Kidney epithelial cell (primary cell): ENCODE data around the gene FAM204A. TPM values are rescaled to one million over a fixed set of nuclear protein-coding genes. Genes with fewer than 3 reads are reported as not detected.

Experiments used
- DNase-seq: peaks from one replicate; pipeline ENCODE4 v3.0.0-alpha.2; 2010; ENCODE audit warnings: low read depth
- H3K27me3 ChIP-seq: 2 replicates; pipeline ENCODE4 v1.6.0; 2011; ENCODE audit warnings: low read length; ENCODE audit not compliant: control insufficient read depth, insufficient read depth
- H3K36me3 ChIP-seq: 2 replicates; pipeline ENCODE4 v1.5.1; 2011; ENCODE audit warnings: low read length; ENCODE audit not compliant: control insufficient read depth, insufficient read depth
- H3K4me3 ChIP-seq: 2 replicates; pipeline ENCODE4 v1.5.1; 2011; ENCODE audit warnings: low read depth, mild to moderate bottlenecking, control low read depth, low read length
- total RNA-seq: library from RNA; depleted of rRNA; stranded (reverse); fragments of >200 nt; gene quantifications from 2 replicates; pipeline ENCODE4 v1.2.3, GENCODE V29; 2015
- TF ChIP-seq, protein P1 (sequence below): IDR thresholded peaks from 2 replicates; pipeline ENCODE4 v1.5.1; 2011; ENCODE audit warnings: mild to moderate bottlenecking, moderate library complexity, low read length, control low read depth, inconsistent platforms; ENCODE audit not compliant: insufficient read depth, poor library complexity, severe bottlenecking

FAM204A gene
- total RNA-seq, 1 donor from 2014 or later, result 77.2 TPM

DNA sequence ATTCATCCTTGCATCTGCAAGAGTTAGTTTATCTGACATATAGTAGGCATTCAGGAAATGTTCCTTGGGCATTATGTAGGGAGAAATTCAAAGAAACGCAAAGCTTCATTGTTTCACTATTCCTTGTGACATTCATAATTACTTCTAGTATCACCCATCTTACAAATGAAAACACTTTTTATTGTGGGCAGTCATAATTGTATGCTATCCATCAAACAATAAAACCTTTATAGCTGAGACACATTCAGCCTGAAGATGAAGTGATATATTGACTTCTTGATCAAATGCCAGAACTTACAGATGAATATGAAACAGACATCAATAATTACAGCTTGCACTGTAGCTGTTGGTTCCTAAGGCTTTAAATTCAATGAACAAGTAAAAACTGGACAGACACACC, 36.4 kb downstream of the FAM204A start:
- TF ChIP-seq, protein P1, sequence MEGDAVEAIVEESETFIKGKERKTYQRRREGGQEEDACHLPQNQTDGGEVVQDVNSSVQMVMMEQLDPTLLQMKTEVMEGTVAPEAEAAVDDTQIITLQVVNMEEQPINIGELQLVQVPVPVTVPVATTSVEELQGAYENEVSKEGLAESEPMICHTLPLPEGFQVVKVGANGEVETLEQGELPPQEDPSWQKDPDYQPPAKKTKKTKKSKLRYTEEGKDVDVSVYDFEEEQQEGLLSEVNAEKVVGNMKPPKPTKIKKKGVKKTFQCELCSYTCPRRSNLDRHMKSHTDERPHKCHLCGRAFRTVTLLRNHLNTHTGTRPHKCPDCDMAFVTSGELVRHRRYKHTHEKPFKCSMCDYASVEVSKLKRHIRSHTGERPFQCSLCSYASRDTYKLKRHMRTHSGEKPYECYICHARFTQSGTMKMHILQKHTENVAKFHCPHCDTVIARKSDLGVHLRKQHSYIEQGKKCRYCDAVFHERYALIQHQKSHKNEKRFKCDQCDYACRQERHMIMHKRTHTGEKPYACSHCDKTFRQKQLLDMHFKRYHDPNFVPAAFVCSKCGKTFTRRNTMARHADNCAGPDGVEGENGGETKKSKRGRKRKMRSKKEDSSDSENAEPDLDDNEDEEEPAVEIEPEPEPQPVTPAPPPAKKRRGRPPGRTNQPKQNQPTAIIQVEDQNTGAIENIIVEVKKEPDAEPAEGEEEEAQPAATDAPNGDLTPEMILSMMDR, result no peak
- Histone ChIP-seq H3K4me3 (no peak overlapping the region), H3K27me3 (no peaks in the 10 kb centered on the region), H3K36me3 (no peaks in the 10 kb centered on the region)
- DNase-seq, result no peak

GRCh38 chr10:118304521-118304920, 37.6 kb downstream of the FAM204A start:
- TF ChIP-seq, protein P1, result no peak
- Histone ChIP-seq H3K27me3 (no peaks in the 10 kb centered on the region), H3K36me3 (no peaks in the 10 kb centered on the region), H3K4me3 (no peak overlapping the region)
- no peak for DNase-seq

DNA sequence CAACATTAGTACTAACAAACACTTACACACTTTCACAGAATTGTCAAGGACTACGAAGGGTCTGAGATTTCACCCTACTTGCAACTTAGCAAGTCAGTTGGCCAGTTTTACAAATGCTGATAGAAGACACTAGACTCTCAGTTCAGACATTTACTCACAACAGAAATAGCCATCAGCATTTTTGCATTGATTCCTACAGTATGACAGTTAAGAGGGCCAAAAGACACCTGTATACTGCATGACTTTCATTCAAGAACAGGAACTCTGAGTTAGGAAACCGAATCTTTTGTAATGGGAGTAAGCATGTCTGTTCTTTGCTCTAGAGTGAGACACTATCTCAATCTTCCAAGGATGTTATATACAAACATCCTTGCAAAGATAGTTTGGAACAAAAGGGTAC, 40.9 kb downstream of the FAM204A start:
- DNase-seq, result no peak
- Histone ChIP-seq H3K4me3 (no peak overlapping the region), H3K27me3 (no peaks in the 10 kb centered on the region), H3K36me3 (no peaks in the 10 kb centered on the region)
- TF ChIP-seq, protein P1, result no peak

DNA sequence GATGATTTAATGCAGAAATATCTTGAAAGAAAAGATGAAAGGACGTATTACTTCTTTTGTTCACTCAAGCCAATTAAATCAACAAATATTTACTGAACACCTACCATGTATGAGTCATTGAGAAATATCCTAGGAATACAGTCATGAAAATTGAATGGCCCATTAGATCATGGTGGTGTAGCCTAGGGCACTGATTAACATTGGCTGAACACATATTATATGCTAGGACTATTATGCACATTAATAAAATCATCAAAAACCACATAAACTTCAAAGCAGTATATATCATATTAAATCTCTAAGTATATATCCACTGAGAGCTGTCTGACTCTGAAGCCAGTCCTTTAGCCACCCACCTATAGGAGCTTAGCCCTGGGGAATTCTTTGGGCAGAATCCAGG, 41.8 kb downstream of the FAM204A start:
- DNase-seq, result no peak
- no peaks in the 10 kb centered on the region for H3K27me3 ChIP-seq
- H3K36me3 ChIP-seq, result no peaks in the 10 kb centered on the region
- H3K4me3 ChIP-seq, result no peak overlapping the region
- TF ChIP-seq, protein P1, result no peak

DNA sequence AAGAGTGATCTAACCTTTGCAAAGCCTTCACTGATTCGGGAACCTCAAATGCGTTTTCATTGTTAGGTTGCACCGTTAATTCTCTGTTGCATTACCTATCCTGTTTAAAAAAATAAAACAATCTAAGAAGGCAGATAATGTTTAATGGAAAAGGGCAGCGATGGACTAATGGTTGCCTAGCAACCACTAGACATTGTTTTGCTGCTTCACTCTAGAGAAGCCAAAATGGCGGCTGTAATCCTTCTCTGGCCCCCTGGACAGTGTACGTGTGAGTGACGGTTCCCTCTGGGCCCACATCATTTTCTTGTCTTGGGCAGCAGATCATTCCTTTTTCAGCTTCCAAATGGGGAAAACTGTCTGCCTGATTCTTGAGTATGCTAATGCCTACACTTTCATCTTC, 43.3 kb downstream of the FAM204A start:
- TF ChIP-seq, protein P1, result no peak
- H3K27me3 ChIP-seq, result no peaks in the 10 kb centered on the region
- DNase-seq, result no peak
- no peak overlapping the region for H3K4me3 ChIP-seq
- no peaks in the 10 kb centered on the region for H3K36me3 ChIP-seq

GRCh38 chr10:118291122-118291521, 51.0 kb downstream of the FAM204A start:
- no peaks in the 10 kb centered on the region for H3K27me3 ChIP-seq
- no peak overlapping the region for H3K4me3 ChIP-seq
- H3K36me3 ChIP-seq, result no peaks in the 10 kb centered on the region
- TF ChIP-seq, protein P1, result no peak
- DNase-seq, result no peak
